OCI-LY1 (cell line): ENCODE results near the gene KCNK2.

Experiments
- EZH2 ChIP-seq: fragments of 200-600 bp; sonication (generic), shearing (Covaris generic); IDR thresholded peaks from 2 replicates; pipeline ENCODE4 v1.8.0; 2017; ENCODE audit warnings: borderline replicate concordance, mixed run types, mild to moderate bottlenecking, antibody characterized with exemption, low read length, moderate library complexity, mixed read lengths
- TF ChIP-seq, protein P1 (sequence below): fragments of 200-600 bp; sonication (generic), shearing (Covaris generic); IDR thresholded peaks from 2 replicates; pipeline ENCODE4 v1.5.1; 2017; ENCODE audit warnings: mild to moderate bottlenecking, antibody characterized with exemption, low read length, moderate library complexity, mixed read lengths

DNA sequence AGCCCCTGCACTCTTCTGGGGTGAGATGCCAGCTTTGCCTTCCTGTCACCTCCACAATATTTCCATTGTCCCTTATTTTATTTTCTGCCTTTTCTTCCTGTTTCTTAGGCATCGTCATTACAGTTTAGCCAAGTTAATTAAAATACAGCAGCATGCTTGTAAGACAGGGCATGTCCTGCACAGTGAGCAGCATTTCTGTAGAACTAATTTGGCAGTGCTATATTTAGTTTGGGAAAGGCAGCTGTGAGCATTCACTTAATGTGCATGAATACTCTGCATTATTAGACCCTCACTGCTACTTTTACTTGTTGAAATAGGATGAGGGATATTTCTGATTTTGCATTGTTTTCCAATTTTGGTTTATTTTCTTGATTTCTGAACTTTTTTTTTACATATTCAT is 133.3 kb downstream of the KCNK2 start:
- TF ChIP-seq, protein P1, sequence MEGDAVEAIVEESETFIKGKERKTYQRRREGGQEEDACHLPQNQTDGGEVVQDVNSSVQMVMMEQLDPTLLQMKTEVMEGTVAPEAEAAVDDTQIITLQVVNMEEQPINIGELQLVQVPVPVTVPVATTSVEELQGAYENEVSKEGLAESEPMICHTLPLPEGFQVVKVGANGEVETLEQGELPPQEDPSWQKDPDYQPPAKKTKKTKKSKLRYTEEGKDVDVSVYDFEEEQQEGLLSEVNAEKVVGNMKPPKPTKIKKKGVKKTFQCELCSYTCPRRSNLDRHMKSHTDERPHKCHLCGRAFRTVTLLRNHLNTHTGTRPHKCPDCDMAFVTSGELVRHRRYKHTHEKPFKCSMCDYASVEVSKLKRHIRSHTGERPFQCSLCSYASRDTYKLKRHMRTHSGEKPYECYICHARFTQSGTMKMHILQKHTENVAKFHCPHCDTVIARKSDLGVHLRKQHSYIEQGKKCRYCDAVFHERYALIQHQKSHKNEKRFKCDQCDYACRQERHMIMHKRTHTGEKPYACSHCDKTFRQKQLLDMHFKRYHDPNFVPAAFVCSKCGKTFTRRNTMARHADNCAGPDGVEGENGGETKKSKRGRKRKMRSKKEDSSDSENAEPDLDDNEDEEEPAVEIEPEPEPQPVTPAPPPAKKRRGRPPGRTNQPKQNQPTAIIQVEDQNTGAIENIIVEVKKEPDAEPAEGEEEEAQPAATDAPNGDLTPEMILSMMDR, result no peak
- no peak for TF ChIP-seq EZH2
